Astrocyte (in vitro differentiated cells and primary cell): ENCODE data around the gene MBD3L2B.

Experiments
- EZH2 ChIP-seq: IDR thresholded peaks from 2 replicates; pipeline ENCODE4 v1.6.1; 2012; ENCODE audit warnings: mild to moderate bottlenecking, low read length, inconsistent platforms; ENCODE audit not compliant: insufficient read depth
- TF ChIP-seq, protein P1 (sequence below): IDR thresholded peaks from 2 replicates; pipeline ENCODE4 v1.5.1; 2011; ENCODE audit warnings: low read depth, mild to moderate bottlenecking, inconsistent platforms, low read length, moderate library complexity; ENCODE audit not compliant: insufficient read depth

DNA sequence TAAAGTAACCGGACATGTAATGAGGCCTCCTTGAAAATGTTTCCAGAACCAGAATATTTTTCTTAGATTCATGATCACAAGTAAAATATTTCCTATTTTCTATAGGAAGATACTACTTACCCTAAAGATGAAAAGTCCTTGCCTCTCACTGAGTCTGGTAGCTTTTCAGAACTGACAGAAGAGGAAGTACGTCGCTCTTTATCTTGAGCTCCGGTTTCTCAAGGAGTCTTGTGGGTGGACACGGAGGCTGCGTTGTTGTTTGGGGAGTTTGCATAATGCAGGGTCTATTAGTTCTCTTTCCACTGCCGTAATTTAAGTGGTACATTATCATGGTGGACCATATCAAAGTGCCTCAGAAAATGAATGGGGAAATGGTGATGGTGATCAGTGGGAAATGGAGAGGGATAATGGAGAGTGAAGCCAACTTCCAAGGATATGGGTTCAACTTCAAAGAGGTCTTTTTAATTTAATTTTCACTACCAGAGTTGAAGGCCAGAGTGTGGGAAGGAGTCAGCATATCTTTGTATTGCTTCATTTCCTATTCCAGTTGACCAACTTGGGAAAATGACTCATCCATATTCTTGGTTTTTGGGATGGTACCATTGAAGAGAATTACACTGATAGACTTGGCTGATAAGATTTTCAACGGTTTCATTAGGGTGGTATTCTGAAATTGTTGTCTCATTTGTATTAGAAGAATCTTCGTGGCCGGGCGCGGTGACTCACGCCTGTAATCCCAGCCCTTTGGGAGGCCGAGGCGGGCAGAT, 23.4 kb downstream of the MBD3L2B start:
- TF ChIP-seq, protein P1, sequence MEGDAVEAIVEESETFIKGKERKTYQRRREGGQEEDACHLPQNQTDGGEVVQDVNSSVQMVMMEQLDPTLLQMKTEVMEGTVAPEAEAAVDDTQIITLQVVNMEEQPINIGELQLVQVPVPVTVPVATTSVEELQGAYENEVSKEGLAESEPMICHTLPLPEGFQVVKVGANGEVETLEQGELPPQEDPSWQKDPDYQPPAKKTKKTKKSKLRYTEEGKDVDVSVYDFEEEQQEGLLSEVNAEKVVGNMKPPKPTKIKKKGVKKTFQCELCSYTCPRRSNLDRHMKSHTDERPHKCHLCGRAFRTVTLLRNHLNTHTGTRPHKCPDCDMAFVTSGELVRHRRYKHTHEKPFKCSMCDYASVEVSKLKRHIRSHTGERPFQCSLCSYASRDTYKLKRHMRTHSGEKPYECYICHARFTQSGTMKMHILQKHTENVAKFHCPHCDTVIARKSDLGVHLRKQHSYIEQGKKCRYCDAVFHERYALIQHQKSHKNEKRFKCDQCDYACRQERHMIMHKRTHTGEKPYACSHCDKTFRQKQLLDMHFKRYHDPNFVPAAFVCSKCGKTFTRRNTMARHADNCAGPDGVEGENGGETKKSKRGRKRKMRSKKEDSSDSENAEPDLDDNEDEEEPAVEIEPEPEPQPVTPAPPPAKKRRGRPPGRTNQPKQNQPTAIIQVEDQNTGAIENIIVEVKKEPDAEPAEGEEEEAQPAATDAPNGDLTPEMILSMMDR: no peak
- no peak for TF ChIP-seq EZH2
